Activated gamma-delta T cell (primary cell): ENCODE results near the gene RCE1.

Experiments
- DNase-seq: peaks from one replicate; lab custom pipeline; 2025; lab: John Stamatoyannopoulos, UW

RCE1 gene

GRCh38 chr11:66845143-66845875 lies 2.1 kb downstream of the RCE1 start:
- no peak for DNase-seq

GRCh38 chr11:66845876-66846212 lies 2.6 kb downstream of the RCE1 start:
- DNase-seq: no peak

GRCh38 chr11:66846671-66847091 lies 3.4 kb downstream of the RCE1 start:
- DNase-seq: no peak

GRCh38 chr11:66847461-66848232 lies 4.4 kb downstream of the RCE1 start:
- no peak for DNase-seq

- no peak for DNase-seq
These were observed 5.6 kb downstream of the RCE1 start for GRCh38 chr11:66848671-66849500.

- DNase-seq: no peak
These were observed 6.4 kb downstream of the RCE1 start for GRCh38 chr11:66849501-66850234.

GRCh38 chr11:66850235-66850587 lies 7.0 kb downstream of the RCE1 start:
- DNase-seq: no peak

- DNase-seq: no peak
These were observed 7.5 kb downstream of the RCE1 start for GRCh38 chr11:66850588-66851238.

- no peak for DNase-seq
These were observed 8.0 kb downstream of the RCE1 start for GRCh38 chr11:66851239-66851596.

- no peak for DNase-seq
These were observed 8.6 kb downstream of the RCE1 start for GRCh38 chr11:66851698-66852465.

- DNase-seq: no peak
These were observed 9.4 kb downstream of the RCE1 start for GRCh38 chr11:66852466-66853241.

GRCh38 chr11:66853242-66854229 lies 10.3 kb downstream of the RCE1 start:
- DNase-seq: no peak

GRCh38 chr11:66854231-66854661 lies 11.0 kb downstream of the RCE1 start:
- DNase-seq: no peak

- DNase-seq: no peak
These were observed 11.5 kb downstream of the RCE1 start for GRCh38 chr11:66854729-66855211.

GRCh38 chr11:66855574-66856495 lies 12.6 kb downstream of the RCE1 start:
- DNase-seq: peak; percentile 77

- peak; percentile 63 for DNase-seq
These were observed 13.4 kb downstream of the RCE1 start, which contains the start of gene LRFN4 for GRCh38 chr11:66856496-66857233. Gene LRFN4, plus strand, starts transcription at chr11:66857064. Its CDS starts 681 bp downstream, at chr11:66857745.
